GM12878 (cell line): Measurements from ENCODE around the gene TRAF3IP1. TPM values are rescaled to one million over a fixed set of nuclear protein-coding genes. Genes with fewer than 3 reads are reported as not detected.

Experiments
- BHLHE40 ChIP-seq, 2 experiments: fragments of 450-650 bp in 1 of 2; IDR thresholded peaks; 2 replicates each; pipeline ENCODE4 v1.6.1; 2011 to 2017; ENCODE audit warnings: low read depth in 2 of 2, borderline replicate concordance in 1 of 2, improper control_type of control experiment in 1 of 2, low read length in 1 of 2, mild to moderate bottlenecking in 1 of 2
- BRCA1 ChIP-seq: IDR thresholded peaks from 2 replicates; pipeline ENCODE4 v1.6.1; 2011; ENCODE audit warnings: low read depth, low read length, improper control_type of control experiment
- CBX3 ChIP-seq: fragments of 200-600 bp; sonication (generic); IDR thresholded peaks from 2 replicates; pipeline ENCODE4 v1.6.1; 2016; ENCODE audit warnings: low read depth, borderline replicate concordance
- CHD2 ChIP-seq: IDR thresholded peaks from 2 replicates; pipeline ENCODE4 v1.6.1; 2011; ENCODE audit warnings: low read depth, low read length, improper control_type of control experiment, borderline replicate concordance
- DPF2 ChIP-seq: fragments of 450-650 bp; IDR thresholded peaks from 2 replicates; pipeline ENCODE4 v1.6.1; 2017; ENCODE audit warnings: mild to moderate bottlenecking
- ESRRA ChIP-seq: IDR thresholded peaks from 2 replicates; pipeline ENCODE4 v1.6.1; 2012; ENCODE audit warnings: mild to moderate bottlenecking, low read length, improper control_type of control experiment
- FOS ChIP-seq: IDR thresholded peaks from 3 replicates; pipeline ENCODE4 v1.6.1; 2011; ENCODE audit warnings: borderline replicate concordance; ENCODE audit not compliant: insufficient read length; ENCODE audit errors: extremely low read depth
- FOXK2 ChIP-seq: fragments of 450-650 bp; IDR thresholded peaks from 2 replicates; pipeline ENCODE4 v1.6.1; 2017; ENCODE audit warnings: mild to moderate bottlenecking, moderate library complexity
- FOXM1 ChIP-seq: IDR thresholded peaks from 2 replicates; pipeline ENCODE4 v1.6.1; 2012; ENCODE audit warnings: low read depth, mild to moderate bottlenecking, inconsistent platforms, low read length, moderate library complexity
- HDAC2 ChIP-seq: fragments of 200-600 bp; sonication (generic); IDR thresholded peaks from 2 replicates; pipeline ENCODE4 v1.6.1; 2017
- IKZF1 ChIP-seq: fragments of 450-650 bp; conservative IDR thresholded peaks from 2 replicates; pipeline ENCODE4 v1.6.1; 2017; ENCODE audit warnings: antibody characterized with exemption, mild to moderate bottlenecking
- MXI1 ChIP-seq: fragments of 150-350 bp; IDR thresholded peaks from 2 replicates; pipeline ENCODE4 v1.6.1; 2011; ENCODE audit warnings: low read depth, mild to moderate bottlenecking, inconsistent platforms, low read length, improper control_type of control experiment
- NBN ChIP-seq: fragments of 450-650 bp; IDR thresholded peaks from 2 replicates; pipeline ENCODE4 v1.6.1; 2016
- NFYB ChIP-seq: IDR thresholded peaks from 2 replicates; pipeline ENCODE4 v1.6.1; 2011; ENCODE audit warnings: low read depth, mild to moderate bottlenecking, low read length, improper control_type of control experiment, moderate library complexity; ENCODE audit not compliant: insufficient read depth
- NR2C2 ChIP-seq: IDR thresholded peaks from 2 replicates; pipeline ENCODE4 v1.6.1; 2011; ENCODE audit warnings: borderline replicate concordance, low read depth; ENCODE audit not compliant: control insufficient read depth, insufficient read length
- PAX8 ChIP-seq: fragments of 450-650 bp; IDR thresholded peaks from 2 replicates; pipeline ENCODE4 v1.6.1; 2017; ENCODE audit warnings: mild to moderate bottlenecking, moderate library complexity
- PBX3 ChIP-seq: IDR thresholded peaks from 2 replicates; pipeline ENCODE4 v1.6.1; 2011; ENCODE audit warnings: mild to moderate bottlenecking, low read depth, low read length, moderate library complexity; ENCODE audit not compliant: insufficient replicate concordance
- POLR2A ChIP-seq: IDR thresholded peaks from 2 replicates; pipeline ENCODE4 v1.6.1; 2011; ENCODE audit warnings: low read depth, mild to moderate bottlenecking, low read length
- POU2F2 ChIP-seq: IDR thresholded peaks from 3 replicates; pipeline ENCODE4 v1.6.1; 2011; ENCODE audit warnings: low read depth, mild to moderate bottlenecking, low read length, borderline replicate concordance
- RAD21 ChIP-seq: IDR thresholded peaks from 2 replicates; pipeline ENCODE4 v1.6.1; 2011; ENCODE audit warnings: mild to moderate bottlenecking, low read depth, low read length, moderate library complexity; ENCODE audit not compliant: insufficient read depth
- RBBP5 ChIP-seq: fragments of 200-600 bp; sonication (generic); conservative IDR thresholded peaks from 2 replicates; pipeline ENCODE4 v1.6.1; 2016
- SIN3A ChIP-seq: IDR thresholded peaks from 2 replicates; pipeline ENCODE4 v1.6.1; 2012; ENCODE audit warnings: low read depth, low read length, improper control_type of control experiment
- SUPT20H ChIP-seq: IDR thresholded peaks from 2 replicates; pipeline ENCODE4 v1.6.1; 2011; ENCODE audit warnings: low read depth, mild to moderate bottlenecking, low read length, moderate library complexity, borderline replicate concordance; ENCODE audit not compliant: control insufficient read depth
- SUZ12 ChIP-seq: fragments of 200-600 bp; sonication (generic); IDR thresholded peaks from one replicate; pipeline ENCODE4 v1.6.1; 2018; ENCODE audit warnings: antibody characterized with exemption, mild to moderate bottlenecking; ENCODE audit not compliant: unreplicated experiment
- TBL1XR1 ChIP-seq: IDR thresholded peaks from 2 replicates; pipeline ENCODE4 v1.6.1; 2012; ENCODE audit warnings: low read depth, low read length, improper control_type of control experiment
- ZBED1 ChIP-seq: IDR thresholded peaks from 2 replicates; pipeline ENCODE4 v1.6.1; 2016; ENCODE audit warnings: borderline replicate concordance
- ZBTB33 ChIP-seq: fragments of 450-650 bp; IDR thresholded peaks from 2 replicates; pipeline ENCODE4 v1.6.1; 2017; ENCODE audit warnings: mild to moderate bottlenecking
- polyA plus RNA-seq, 11 experiments: library from polyadenylated mRNA; depleted of rRNA in 4 of 11; unstranded in 6 of 11; stranded (reverse) in 5 of 11; fragments of >200 nt; fragmentation: Nextera tagmentation in 4 of 11; fragmentation: Illumina TruSeq in 1 of 11; extraction: Ambion mirVana in 4 of 11; extraction: Trizol in 1 of 11; gene quantifications; 1 replicate in 1 of 11; 2 replicates in 10 of 11; pipeline versions ENCODE4 v1.2.1 to v1.2.3, GENCODE V29; 2011 to 2016; ENCODE audit warnings: inconsistent platforms in 2 of 11, missing spikeins in 2 of 11, low read depth in 1 of 11
- total RNA-seq, 4 experiments: library from RNA; depleted of rRNA in 3 of 4; stranded (reverse); fragments of >200 nt in 3 of 4; fragmentation: Illumina TruSeq in 1 of 4; extraction: Trizol in 1 of 4; gene quantifications; 2 replicates each; pipeline versions ENCODE4 v1.2.1 to v1.2.3, GENCODE V29; 2013 to 2021
- TF ChIP-seq, protein P1 (sequence below): IDR thresholded peaks from 2 replicates; pipeline ENCODE4 v1.6.1; 2011; ENCODE audit warnings: low read depth, low read length, improper control_type of control experiment, borderline replicate concordance
- TF ChIP-seq, protein P2 (sequence below): IDR thresholded peaks from 2 replicates; pipeline ENCODE4 v1.6.1; 2011; ENCODE audit warnings: borderline replicate concordance, low read depth, mild to moderate bottlenecking, moderate library complexity, mixed read lengths, low read length; ENCODE audit not compliant: insufficient read depth; ENCODE audit errors: extremely low read length

TRAF3IP1 gene
- total and polyA plus RNA-seq, 10 of the 15 experiments (the other 5 are each of a cell fraction or from before 2014, with no cell fraction given) = 1.6 to 7.5 (median 3.6) TPM

DNA sequence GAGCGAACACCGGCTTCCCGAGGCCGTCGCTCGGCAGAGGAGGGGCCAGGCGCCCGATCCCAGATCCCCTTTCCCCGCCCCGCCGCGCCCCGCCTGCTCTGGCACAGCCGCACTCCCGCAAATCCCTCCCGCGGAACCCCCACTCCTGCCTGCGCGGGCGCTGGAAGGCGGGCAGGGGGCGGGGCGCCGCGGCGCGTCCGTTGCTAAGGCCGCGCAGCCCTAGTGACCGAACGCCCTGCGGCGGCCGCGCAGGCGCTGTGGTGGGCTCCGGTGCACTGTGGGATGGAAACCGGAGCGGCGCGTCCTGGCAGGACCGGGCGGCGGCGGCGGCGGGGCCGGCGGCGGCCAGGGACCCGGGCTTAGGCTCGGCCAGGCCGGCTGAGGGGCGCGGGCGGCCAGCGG is at the start of gene TRAF3IP1 (continued):
- TF ChIP-seq ZBTB33 = no peak
- TF ChIP-seq FOXK2 = no peak
- no peak for TF ChIP-seq TBL1XR1
- TF ChIP-seq ZBED1 = no peak
- TF ChIP-seq BHLHE40 (IDR thresholded peaks at IDR 0.05; ENCODE audit: borderline replicate concordance in 1 of 2, low read depth in 2 of 2, low read length in 1 of 2) = 0 out of 4 replicates have a peak, but pooled peaks of 1 of the 2 experiments have one; percentile 23
- TF ChIP-seq RAD21 = no peak
- TF ChIP-seq PAX8 = no peak
- TF ChIP-seq PBX3 = no peak
- peak; percentile 40 for TF ChIP-seq DPF2
- TF ChIP-seq HDAC2 = no peak
- 0 out of 2 replicates have a peak, but pooled peaks have one; percentile 39 for TF ChIP-seq CHD2
- TF ChIP-seq NFYB = no peak
- peak; percentile 95 for TF ChIP-seq MXI1
- TF ChIP-seq BRCA1 = no peak
- TF ChIP-seq, protein P1, sequence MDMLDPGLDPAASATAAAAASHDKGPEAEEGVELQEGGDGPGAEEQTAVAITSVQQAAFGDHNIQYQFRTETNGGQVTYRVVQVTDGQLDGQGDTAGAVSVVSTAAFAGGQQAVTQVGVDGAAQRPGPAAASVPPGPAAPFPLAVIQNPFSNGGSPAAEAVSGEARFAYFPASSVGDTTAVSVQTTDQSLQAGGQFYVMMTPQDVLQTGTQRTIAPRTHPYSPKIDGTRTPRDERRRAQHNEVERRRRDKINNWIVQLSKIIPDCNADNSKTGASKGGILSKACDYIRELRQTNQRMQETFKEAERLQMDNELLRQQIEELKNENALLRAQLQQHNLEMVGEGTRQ = no peak
- TF ChIP-seq, protein P2, sequence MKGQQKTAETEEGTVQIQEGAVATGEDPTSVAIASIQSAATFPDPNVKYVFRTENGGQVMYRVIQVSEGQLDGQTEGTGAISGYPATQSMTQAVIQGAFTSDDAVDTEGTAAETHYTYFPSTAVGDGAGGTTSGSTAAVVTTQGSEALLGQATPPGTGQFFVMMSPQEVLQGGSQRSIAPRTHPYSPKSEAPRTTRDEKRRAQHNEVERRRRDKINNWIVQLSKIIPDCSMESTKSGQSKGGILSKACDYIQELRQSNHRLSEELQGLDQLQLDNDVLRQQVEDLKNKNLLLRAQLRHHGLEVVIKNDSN = no peak
- no peak for TF ChIP-seq FOS
- peak; percentile 91 for TF ChIP-seq SIN3A
- TF ChIP-seq CBX3 = no peak
- no peak for TF ChIP-seq NBN
- no peak for TF ChIP-seq ESRRA
- TF ChIP-seq NR2C2 = no peak
- TF ChIP-seq SUPT20H = no peak
- TF ChIP-seq RBBP5 = no peak
- TF ChIP-seq FOXM1 = no peak
- TF ChIP-seq POU2F2 = no peak
- TF ChIP-seq SUZ12 = no peak
- TF ChIP-seq POLR2A = no peak; the same call in 1 of the 2 replicates
- TF ChIP-seq IKZF1 = peak; percentile 69
